IMR-90 (cell line): ENCODE results near the gene ADGRL3. TPM values are rescaled to one million over a fixed set of nuclear protein-coding genes. Genes with fewer than 3 reads are reported as not detected.

ENCODE experiments used
- ATAC-seq: fragments of 200-7000 bp; cut with Tn5 transposase; 2 replicates; pipeline ENCODE4 v1.9.1; 2020; ENCODE audit warnings: low read depth, mild to moderate bottlenecking, moderate library complexity
- BruUV-seq: library from RNA; stranded (reverse); fragments of 400-500 nt; replicated peaks from 2 replicates; lab custom pipeline; 2021; lab: Mats Ljungman, UMichigan
- CTCF ChIA-PET: fragments of 300-600 bp; formaldehyde crosslinking; extraction: SDS; loops from one replicate; lab custom pipeline; 2021; ENCODE audit warnings: antibody characterized with exemption; lab: Yijun Ruan, JAX
- POLR2A ChIA-PET: fragments of 300-600 bp; sonication (Branson Sonifier 250); formaldehyde crosslinking; loops from one replicate; lab custom pipeline; 2022; ENCODE audit warnings: antibody characterized with exemption; ENCODE audit not compliant: unreplicated experiment; lab: Charles Lee
- DNase-seq: peaks from one replicate; pipeline ENCODE4 v3.0.0; 2013
- H2AFZ ChIP-seq: replicated peaks from 2 replicates; pipeline ENCODE3; 2013; ENCODE audit warnings: low read length, mild to moderate bottlenecking; ENCODE audit not compliant: poor library complexity
- H2AK5ac ChIP-seq: 2 replicates; pipeline ENCODE4 v1.6.1; 2013; ENCODE audit warnings: low read depth, low read length, inconsistent platforms
- H2AK9ac ChIP-seq: replicated peaks from 2 replicates; pipeline ENCODE3; 2013; ENCODE audit warnings: mild to moderate bottlenecking, low read depth, low read length, moderate library complexity; ENCODE audit not compliant: poor library complexity
- H2BK120ac ChIP-seq: 2 replicates; pipeline ENCODE4 v1.6.1; 2013; ENCODE audit warnings: low read depth, low read length, inconsistent platforms
- H2BK15ac ChIP-seq: 3 replicates; pipeline ENCODE4 v1.6.1; 2013; ENCODE audit warnings: low read depth, low read length, inconsistent platforms
- H2BK20ac ChIP-seq: 2 replicates; pipeline ENCODE4 v1.6.1; 2013; ENCODE audit warnings: low read depth, mild to moderate bottlenecking, inconsistent platforms, low read length, moderate library complexity
- H2BK5ac ChIP-seq: 2 replicates; pipeline ENCODE4 v1.6.1; 2013; ENCODE audit warnings: mild to moderate bottlenecking, low read depth, low read length, inconsistent platforms; ENCODE audit not compliant: poor library complexity, severe bottlenecking
- H3K14ac ChIP-seq: replicated peaks from 2 replicates; pipeline ENCODE4 v1.6.1; 2013; ENCODE audit warnings: low read depth, low read length, inconsistent platforms
- H3K18ac ChIP-seq: 2 replicates; pipeline ENCODE4 v1.6.1; 2013; ENCODE audit warnings: low read depth, low read length, control low read depth
- H3K23ac ChIP-seq: 2 replicates; pipeline ENCODE4 v1.6.1; 2013; ENCODE audit warnings: low read depth, low read length, inconsistent platforms
- H3K27ac ChIP-seq: 2 replicates; pipeline ENCODE4 v1.5.1; 2013; ENCODE audit warnings: mild to moderate bottlenecking, control low read depth, low read length; ENCODE audit not compliant: insufficient read depth
- H3K27me3 ChIP-seq: 2 replicates; pipeline ENCODE4 v1.6.1; 2013; ENCODE audit warnings: low read length; ENCODE audit not compliant: control insufficient read depth, insufficient read depth
- H3K36me3 ChIP-seq: 2 replicates; pipeline ENCODE4 v1.6.1; 2013; ENCODE audit warnings: low read length, mixed read lengths; ENCODE audit not compliant: control insufficient read depth, insufficient read depth
- H3K4ac ChIP-seq: 2 replicates; pipeline ENCODE4 v1.6.1; 2013; ENCODE audit warnings: low read depth, low read length, inconsistent platforms
- H3K4me1 ChIP-seq: 2 replicates; pipeline ENCODE4 v1.6.1; 2013; ENCODE audit warnings: low read length, mixed read lengths; ENCODE audit not compliant: control insufficient read depth, insufficient read depth
- H3K4me2 ChIP-seq: 2 replicates; pipeline ENCODE4 v1.6.1; 2013; ENCODE audit warnings: low read depth, mild to moderate bottlenecking, control low read depth, low read length, moderate library complexity
- H3K4me3 ChIP-seq: 2 replicates; pipeline ENCODE4 v1.5.1; 2013; ENCODE audit warnings: low read depth, mild to moderate bottlenecking, control low read depth, low read length, moderate library complexity; ENCODE audit not compliant: insufficient read depth
- H3K56ac ChIP-seq: 2 replicates; pipeline ENCODE4 v1.6.1; 2013; ENCODE audit warnings: low read length, inconsistent platforms; ENCODE audit not compliant: insufficient read depth; ENCODE audit errors: extremely low read depth
- H3K79me1 ChIP-seq, 2 experiments: 2 replicates each; pipeline ENCODE4 v1.6.1; 2013; ENCODE audit warnings: low read length in 2 of 2, inconsistent platforms in 1 of 2, low read depth in 1 of 2
- H3K9ac ChIP-seq: 2 replicates; pipeline ENCODE4 v1.6.1; 2013; ENCODE audit warnings: low read depth, low read length, control low read depth
- H3K9me1 ChIP-seq: 2 replicates; pipeline ENCODE4 v1.6.1; 2013; ENCODE audit warnings: low read length, inconsistent platforms; ENCODE audit not compliant: insufficient read depth
- H3K9me3 ChIP-seq: 2 replicates; pipeline ENCODE4 v1.6.1; 2013; ENCODE audit warnings: low read length; ENCODE audit not compliant: control insufficient read depth, insufficient read depth
- H4K20me1 ChIP-seq: 2 replicates; pipeline ENCODE4 v1.6.1; 2013; ENCODE audit warnings: low read length, inconsistent platforms; ENCODE audit not compliant: insufficient read depth
- H4K5ac ChIP-seq: 2 replicates; pipeline ENCODE4 v1.6.1; 2013; ENCODE audit warnings: mild to moderate bottlenecking, low read depth, low read length, control low read depth
- H4K8ac ChIP-seq, 2 experiments: 2 replicates each; pipeline ENCODE4 v1.6.1; 2013; ENCODE audit warnings: low read depth in 2 of 2, low read length in 2 of 2, control low read depth in 1 of 2, inconsistent platforms in 1 of 2
- H4K91ac ChIP-seq: 2 replicates; pipeline ENCODE4 v1.6.1; 2013; ENCODE audit warnings: low read depth, low read length, inconsistent platforms; ENCODE audit not compliant: insufficient read depth
- BHLHE40 ChIP-seq: fragments of 150-350 bp; IDR thresholded peaks from 2 replicates; pipeline ENCODE4 v1.6.1; 2016; ENCODE audit warnings: mild to moderate bottlenecking, low read depth, low read length
- CHD1 ChIP-seq: IDR thresholded peaks from 2 replicates; pipeline ENCODE4 v1.6.1; 2012; ENCODE audit warnings: low read depth, low read length, improper control_type of control experiment
- MAFK ChIP-seq: IDR thresholded peaks from 2 replicates; pipeline ENCODE4 v1.6.1; 2012; ENCODE audit warnings: low read depth, low read length, improper control_type of control experiment
- MAZ ChIP-seq: IDR thresholded peaks from 2 replicates; pipeline ENCODE4 v1.6.1; 2012; ENCODE audit warnings: low read depth, mild to moderate bottlenecking, low read length, improper control_type of control experiment, moderate library complexity, borderline replicate concordance
- MXI1 ChIP-seq: IDR thresholded peaks from 2 replicates; pipeline ENCODE4 v1.6.1; 2012; ENCODE audit warnings: low read depth, mild to moderate bottlenecking, low read length, moderate library complexity, borderline replicate concordance
- POLR2A ChIP-seq: IDR thresholded peaks from 2 replicates; pipeline ENCODE4 v1.6.1; 2012; ENCODE audit warnings: mild to moderate bottlenecking, low read depth, low read length
- RAD21 ChIP-seq: IDR thresholded peaks from 2 replicates; pipeline ENCODE4 v1.6.1; 2012; ENCODE audit warnings: low read length, improper control_type of control experiment
- RCOR1 ChIP-seq: IDR thresholded peaks from 2 replicates; pipeline ENCODE4 v1.6.1; 2012; ENCODE audit warnings: mild to moderate bottlenecking, low read length, improper control_type of control experiment; ENCODE audit not compliant: insufficient replicate concordance
- RFX5 ChIP-seq: IDR thresholded peaks from 2 replicates; pipeline ENCODE4 v1.8.0; 2012; ENCODE audit warnings: low read depth, mild to moderate bottlenecking, low read length, moderate library complexity
- SMC3 ChIP-seq: fragments of 150-350 bp; IDR thresholded peaks from 2 replicates; pipeline ENCODE4 v1.6.1; 2016; ENCODE audit warnings: low read depth, mild to moderate bottlenecking, antibody characterized with exemption, low read length, moderate library complexity
- WGBS, 2 experiments: methylation state at CpG; one replicate each; pipeline versions ENCODE4 v1.1.5 to v1.1.7; 2013; ENCODE audit warnings: missing lambda C conversion rate in 2 of 2; ENCODE audit not compliant: insufficient read length in 1 of 2; ENCODE audit errors: extremely low coverage in 2 of 2; 5-methylcytosine and 5-hydroxymethylcytosine counted together
- dilution Hi-C: fragments of 300-500 bp; cut with HindIII; formaldehyde crosslinking; loops from one replicate; pipeline ENCODE4 v1.14.3; 2018; ENCODE audit warnings: low sequenced_read_pairs; ENCODE audit not compliant: unreplicated experiment
- in situ Hi-C: fragments of 300-500 bp; cut with MboI; formaldehyde crosslinking; loops from 3 replicates; pipeline ENCODE4 v1.14.3; 2019; ENCODE audit warnings: low sequenced_read_pairs, inconsistent platforms, mixed read lengths
- intact Hi-C: fragments of 100-400 bp; cut with micrococcal nuclease; formaldehyde crosslinking; loops from 2 replicates; pipeline ENCODE4 v1.10.0; 2022
- polyA plus RNA-seq, 3 experiments: library from polyadenylated mRNA; depleted of rRNA; stranded (reverse); fragments of >200 nt; gene quantifications; 2 replicates each; pipeline ENCODE4 v1.2.3, GENCODE V29; 2012; ENCODE audit warnings: low replicate concordance in 1 of 3
- total RNA-seq: library from RNA; depleted of rRNA; stranded (reverse); fragments of >200 nt; gene quantifications from 2 replicates; pipeline ENCODE4 v1.2.3, GENCODE V29; 2012
- TF ChIP-seq, protein P1 (sequence below): fragments of 150-350 bp; IDR thresholded peaks from 2 replicates; pipeline ENCODE4 v1.6.1; 2016; ENCODE audit warnings: low read depth, mild to moderate bottlenecking, low read length, moderate library complexity, borderline replicate concordance
- TF ChIP-seq, protein P2 (sequence below): fragments of 150-350 bp; IDR thresholded peaks from 2 replicates; pipeline ENCODE4 v1.6.1; 2017; ENCODE audit warnings: mild to moderate bottlenecking, antibody characterized with exemption, low read length, low read depth
- TF ChIP-seq, protein P3 (sequence below): conservative IDR thresholded peaks from 2 replicates; pipeline ENCODE4 v1.5.1; 2012; ENCODE audit warnings: mild to moderate bottlenecking, low read depth, low read length, improper control_type of control experiment

Gene ADGRL3
- total and polyA plus RNA-seq, 2 of the 4 experiments (the other 2 are of a cell fraction) = 0.46 to 2.5 TPM

DNA sequence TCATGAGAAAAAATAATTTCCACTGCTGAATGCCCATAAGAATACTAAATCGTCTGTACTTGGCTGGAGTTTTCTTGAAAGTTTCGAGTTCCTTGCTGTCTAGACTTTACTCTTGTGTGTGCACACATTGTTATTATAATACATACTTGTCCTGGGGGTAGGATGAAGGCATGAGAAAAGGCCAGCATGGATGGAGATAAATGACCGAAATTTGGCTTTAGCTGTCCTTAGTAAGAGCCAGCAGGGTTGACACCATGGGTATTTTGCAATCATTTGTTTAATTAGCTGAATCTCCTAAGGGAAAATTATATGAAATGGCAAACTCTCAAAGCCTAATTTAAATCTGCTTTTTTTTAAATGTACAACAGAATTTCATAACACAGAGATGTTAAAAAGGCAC is 641.6 kb downstream of the ADGRL3 start:
- no peaks in the 10 kb centered on the region for H3K27me3 ChIP-seq
- H4K5ac ChIP-seq = no peak overlapping the region
- TF ChIP-seq RFX5 (no peak), SMC3 (no peak), BHLHE40 (no peak), RCOR1 (no peak), RAD21 (no peak), POLR2A (no peak), MXI1 (no peak), MAZ (no peak), MAFK (no peak), CHD1 (no peak)
- TF ChIP-seq, protein P1, sequence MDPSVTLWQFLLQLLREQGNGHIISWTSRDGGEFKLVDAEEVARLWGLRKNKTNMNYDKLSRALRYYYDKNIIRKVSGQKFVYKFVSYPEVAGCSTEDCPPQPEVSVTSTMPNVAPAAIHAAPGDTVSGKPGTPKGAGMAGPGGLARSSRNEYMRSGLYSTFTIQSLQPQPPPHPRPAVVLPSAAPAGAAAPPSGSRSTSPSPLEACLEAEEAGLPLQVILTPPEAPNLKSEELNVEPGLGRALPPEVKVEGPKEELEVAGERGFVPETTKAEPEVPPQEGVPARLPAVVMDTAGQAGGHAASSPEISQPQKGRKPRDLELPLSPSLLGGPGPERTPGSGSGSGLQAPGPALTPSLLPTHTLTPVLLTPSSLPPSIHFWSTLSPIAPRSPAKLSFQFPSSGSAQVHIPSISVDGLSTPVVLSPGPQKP = no peak
- TF ChIP-seq, protein P2, sequence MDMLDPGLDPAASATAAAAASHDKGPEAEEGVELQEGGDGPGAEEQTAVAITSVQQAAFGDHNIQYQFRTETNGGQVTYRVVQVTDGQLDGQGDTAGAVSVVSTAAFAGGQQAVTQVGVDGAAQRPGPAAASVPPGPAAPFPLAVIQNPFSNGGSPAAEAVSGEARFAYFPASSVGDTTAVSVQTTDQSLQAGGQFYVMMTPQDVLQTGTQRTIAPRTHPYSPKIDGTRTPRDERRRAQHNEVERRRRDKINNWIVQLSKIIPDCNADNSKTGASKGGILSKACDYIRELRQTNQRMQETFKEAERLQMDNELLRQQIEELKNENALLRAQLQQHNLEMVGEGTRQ = no peak
- TF ChIP-seq, protein P3, sequence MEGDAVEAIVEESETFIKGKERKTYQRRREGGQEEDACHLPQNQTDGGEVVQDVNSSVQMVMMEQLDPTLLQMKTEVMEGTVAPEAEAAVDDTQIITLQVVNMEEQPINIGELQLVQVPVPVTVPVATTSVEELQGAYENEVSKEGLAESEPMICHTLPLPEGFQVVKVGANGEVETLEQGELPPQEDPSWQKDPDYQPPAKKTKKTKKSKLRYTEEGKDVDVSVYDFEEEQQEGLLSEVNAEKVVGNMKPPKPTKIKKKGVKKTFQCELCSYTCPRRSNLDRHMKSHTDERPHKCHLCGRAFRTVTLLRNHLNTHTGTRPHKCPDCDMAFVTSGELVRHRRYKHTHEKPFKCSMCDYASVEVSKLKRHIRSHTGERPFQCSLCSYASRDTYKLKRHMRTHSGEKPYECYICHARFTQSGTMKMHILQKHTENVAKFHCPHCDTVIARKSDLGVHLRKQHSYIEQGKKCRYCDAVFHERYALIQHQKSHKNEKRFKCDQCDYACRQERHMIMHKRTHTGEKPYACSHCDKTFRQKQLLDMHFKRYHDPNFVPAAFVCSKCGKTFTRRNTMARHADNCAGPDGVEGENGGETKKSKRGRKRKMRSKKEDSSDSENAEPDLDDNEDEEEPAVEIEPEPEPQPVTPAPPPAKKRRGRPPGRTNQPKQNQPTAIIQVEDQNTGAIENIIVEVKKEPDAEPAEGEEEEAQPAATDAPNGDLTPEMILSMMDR = no peak
- in situ Hi-C loops = no loop called here
- no peaks in the 10 kb centered on the region for H3K9me1 ChIP-seq
- H2BK20ac ChIP-seq = no peak overlapping the region
- H2BK120ac ChIP-seq = no peak overlapping the region
- H2AK5ac ChIP-seq = no peak overlapping the region
- no peaks in the 10 kb centered on the region for H3K4me1 ChIP-seq
- no peaks in the 10 kb centered on the region for H3K9me3 ChIP-seq
- DNase-seq (no peak), ATAC-seq (no peak)
- no peak overlapping the region for H2BK15ac ChIP-seq
- H3K4me3 ChIP-seq = no peak overlapping the region
- H3K79me1 ChIP-seq = no peaks in the 10 kb centered on the region
- CTCF ChIA-PET = no interaction called here
- H4K8ac ChIP-seq = no peak overlapping the region
- H4K91ac ChIP-seq = no peak overlapping the region
- intact Hi-C loops = no loop called here
- H3K4ac ChIP-seq = no peak overlapping the region
- H3K56ac ChIP-seq = no peak overlapping the region
- no peaks in the 10 kb centered on the region for H4K20me1 ChIP-seq
- no peak overlapping the region for H3K4me2 ChIP-seq
- POLR2A ChIA-PET = no interaction called here
- H3K18ac ChIP-seq = no peak overlapping the region
- H3K36me3 ChIP-seq = no peaks in the 10 kb centered on the region
- H3K23ac ChIP-seq = no peak overlapping the region
- no peak overlapping the region for H3K14ac ChIP-seq
- dilution Hi-C loops = no loop called here
- no TSS peak for BruUV-seq
- WGBS, 2 experiments = no CpG with 5 or more reads among the region's 3 CpGs
- H2AFZ ChIP-seq = no peak overlapping the region
- no peak overlapping the region for H2AK9ac ChIP-seq
- no peak overlapping the region for H2BK5ac ChIP-seq
- H3K27ac ChIP-seq = no peak overlapping the region
- no peak overlapping the region for H3K9ac ChIP-seq
